ENCODE measurements around the gene TRIB2. TPM values are rescaled to one million over a fixed set of nuclear protein-coding genes. Genes with fewer than 3 reads are reported as not detected.

The TRIB2 gene
- total RNA-seq, 1 donor from 2014 or later: 122 TPM

- no peak for DNase-seq
Observed at GRCh38 chr2:12778811-12779579, 62.3 kb downstream of the TRIB2 start.

GRCh38 chr2:12781329-12781728, 64.6 kb downstream of the TRIB2 start:
- no peak for DNase-seq

GRCh38 chr2:12787891-12788801, 71.4 kb downstream of the TRIB2 start:
- DNase-seq: no peak

GRCh38 chr2:12791906-12792305, 75.2 kb downstream of the TRIB2 start:
- no peak for DNase-seq

Small RNA genes within 50 kb of the gene (small RNA-seq; reads per million reads assigned to genes)
- 0.09 reads per million for gene MIR3125

Measured in occipital lobe (tissue), 3 donors.